T-cell (primary cell): ENCODE results near the gene SEZ6L. TPM values are rescaled to one million over a fixed set of nuclear protein-coding genes. Genes with fewer than 3 reads are reported as not detected.

ENCODE experiments used
- ATAC-seq, 4 experiments: fragments of 200-7000 bp in 3 of 4; fragments of 150-1000 bp in 1 of 4; cut with Tn5 transposase; replicated peaks in 1 of 4; 1 replicate in 3 of 4; 2 replicates in 1 of 4; pipeline ENCODE4 v1.10.0; 2021; ENCODE audit warnings: moderate library complexity in 3 of 4, mild to moderate bottlenecking in 2 of 4, moderate number of reproducible peaks in 1 of 4
- CTCF ChIA-PET, 2 donors: fragments of 300-600 bp; sonication (Branson Sonifier 250); formaldehyde crosslinking; loops; one replicate each; lab custom pipeline; 2022; ENCODE audit warnings: antibody characterized with exemption in 2 of 2; lab: Charles Lee
- POLR2A ChIA-PET, 2 donors: fragments of 300-600 bp; sonication (Branson Sonifier 250); formaldehyde crosslinking; loops; one replicate each; lab custom pipeline; 2022; ENCODE audit warnings: antibody characterized with exemption in 2 of 2; lab: Charles Lee
- DNase-seq, 35 experiments: peaks; one replicate each; pipeline versions ENCODE4 v3.0.0 to v3.0.0-alpha.2; 2013 to 2023
- H3K27ac ChIP-seq: one replicate; pipeline ENCODE4 v1.5.1; 2013; ENCODE audit warnings: low read length
- H3K27me3 ChIP-seq, 2 experiments: replicated peaks in 1 of 2; 1 replicate in 1 of 2; 2 replicates in 1 of 2; pipeline versions ENCODE4 v1.6.1 to v1.7.0; 2013; ENCODE audit warnings: low read length in 1 of 2, mixed read lengths in 1 of 2; ENCODE audit not compliant: control insufficient read depth in 2 of 2, insufficient read depth in 2 of 2; ENCODE audit errors: extremely low read depth in 1 of 2
- H3K36me3 ChIP-seq, 2 donors: 1 replicate in 1 of 2; 2 replicates in 1 of 2; pipeline versions ENCODE4 v1.6.1 to v1.7.0; 2013; ENCODE audit warnings: low read length in 1 of 2; ENCODE audit not compliant: control insufficient read depth in 2 of 2, insufficient read depth in 1 of 2; ENCODE audit errors: extremely low read depth in 1 of 2
- H3K4me1 ChIP-seq, 2 experiments: 1 replicate in 1 of 2; 2 replicates in 1 of 2; pipeline versions ENCODE4 v1.6.1 to v1.7.0; 2013; ENCODE audit warnings: low read length in 2 of 2, mixed read lengths in 1 of 2; ENCODE audit not compliant: insufficient read depth in 2 of 2, control insufficient read depth in 1 of 2; ENCODE audit errors: extremely low read depth in 1 of 2
- H3K4me3 ChIP-seq, 2 donors: 1 replicate in 1 of 2; 2 replicates in 1 of 2; pipeline versions ENCODE4 v1.5.1 to v1.7.0; 2013; ENCODE audit warnings: mild to moderate bottlenecking in 2 of 2, low read length in 1 of 2, moderate library complexity in 1 of 2; ENCODE audit not compliant: control insufficient read depth in 1 of 2; ENCODE audit errors: extremely low read depth in 1 of 2
- H3K9me3 ChIP-seq: 2 replicates; pipeline ENCODE4 v1.7.0; 2013
- H3K27ac Mint-ChIP-seq, 2 donors: one replicate each; pipeline ENCODE4 v1.8.0; 2020 to 2021; ENCODE audit warnings: mild to moderate bottlenecking in 2 of 2, mixed read lengths in 2 of 2
- H3K27me3 Mint-ChIP-seq, 2 donors: one replicate each; pipeline ENCODE4 v1.8.0; 2021 to 2022; ENCODE audit warnings: mixed read lengths in 2 of 2
- H3K36me3 Mint-ChIP-seq: one replicate; pipeline ENCODE4 v1.8.0; 2021; ENCODE audit warnings: mixed read lengths
- H3K4me1 Mint-ChIP-seq, 3 donors: one replicate each; pipeline ENCODE4 v1.8.0; 2020 to 2022; ENCODE audit warnings: mixed read lengths in 3 of 3, mild to moderate bottlenecking in 1 of 3
- H3K4me3 Mint-ChIP-seq, 3 donors: one replicate each; pipeline ENCODE4 v1.8.0; 2020 to 2022; ENCODE audit warnings: mild to moderate bottlenecking in 3 of 3, mixed read lengths in 3 of 3, moderate library complexity in 3 of 3
- H3K9me3 Mint-ChIP-seq, 3 donors: one replicate each; pipeline ENCODE4 v1.8.0; 2020 to 2022; ENCODE audit warnings: mixed read lengths in 3 of 3
- WGBS: methylation state at CpG from one replicate; pipeline ENCODE4 v1.1.5; 2013; ENCODE audit warnings: missing lambda C conversion rate; ENCODE audit not compliant: insufficient coverage; 5-methylcytosine and 5-hydroxymethylcytosine counted together
- total RNA-seq, 35 experiments: library from RNA in 6 of 35; stranded (reverse) in 6 of 35; fragments of 120-200 nt in 1 of 35; gene quantifications; one replicate each; pipeline versions ENCODE4 v1.2.1 to v1.2.4 and lab custom pipeline; 2013 to 2026

The SEZ6L gene
- total RNA-seq, 5 donors from 2014 or later (not counting 1 experiment from before 2014, with no cell fraction given): not detected

DNA sequence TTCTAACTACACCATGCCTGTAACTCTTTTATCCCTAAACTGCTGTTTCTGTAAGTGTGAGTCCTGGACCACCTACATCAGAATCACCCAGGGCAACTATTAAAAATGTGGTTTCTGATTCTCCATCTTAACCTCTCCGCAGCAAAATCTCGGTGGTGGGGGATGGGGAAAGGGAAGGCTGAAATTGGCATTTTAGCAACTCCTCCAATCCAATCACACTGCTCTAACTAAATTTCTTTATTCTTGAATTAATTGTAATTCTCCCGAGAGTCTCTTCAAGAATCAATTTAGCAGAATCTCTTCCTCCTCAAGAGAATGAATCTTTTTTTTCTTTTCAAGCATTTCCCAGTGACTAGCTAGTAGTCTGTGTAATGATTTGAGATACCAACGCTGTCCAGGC lies 36.2 kb downstream of the SEZ6L start:
- DNase-seq: no peak
- Mint-ChIP-seq H3K4me3 (no peak overlapping the region), H3K4me1 (no peaks in the 10 kb centered on the region), H3K27me3 (peaks cover 18 to 30% of the 10 kb centered on the region in 2 donors), H3K9me3 (peaks cover 4 to 7% (median 7%) of the 10 kb centered on the region in 3 donors), H3K27ac (no peak overlapping the region), H3K36me3 (no peaks in the 10 kb centered on the region)
- ChIA-PET CTCF (no interaction called here), POLR2A (no interaction called here)
- no peaks in the 10 kb centered on the region for H3K4me1 ChIP-seq
- H3K27ac ChIP-seq: no peak overlapping the region
- peaks cover 0 to 2% of the 10 kb centered on the region in 2 experiments for H3K27me3 ChIP-seq
- no peak for ATAC-seq
- H3K36me3 ChIP-seq: no peaks in the 10 kb centered on the region
- H3K9me3 ChIP-seq: no peaks in the 10 kb centered on the region
- 100% methylated on average over 1 of the region's 4 CpGs for WGBS
- H3K4me3 ChIP-seq: no peak overlapping the region

DNA sequence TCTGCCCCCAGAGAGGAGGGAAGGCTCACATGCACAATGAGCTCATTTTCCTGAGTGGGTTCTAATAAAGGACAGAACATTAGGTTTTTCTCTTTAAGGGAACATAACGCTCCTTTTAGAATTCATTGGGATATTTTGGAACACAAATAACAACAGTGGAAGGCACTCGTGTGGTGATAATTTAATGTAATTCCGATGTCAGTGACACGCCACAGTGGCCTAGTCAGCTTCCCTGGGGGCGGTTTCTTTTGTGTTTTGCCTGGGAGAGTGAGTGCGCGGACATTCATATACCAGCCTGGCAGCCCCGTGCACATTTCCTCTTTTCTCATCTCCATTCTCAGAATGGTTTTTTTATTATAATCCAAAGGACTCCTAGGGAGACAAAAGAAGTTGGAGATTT lies 41.1 kb downstream of the SEZ6L start:
- Mint-ChIP-seq H3K9me3 (peaks cover 5 to 7% (median 7%) of the 10 kb centered on the region in 3 donors), H3K36me3 (no peaks in the 10 kb centered on the region), H3K4me3 (no peak overlapping the region), H3K4me1 (no peaks in the 10 kb centered on the region), H3K27ac (no peak overlapping the region), H3K27me3 (peaks cover 24 to 42% of the 10 kb centered on the region in 2 donors)
- DNase-seq (no peak), ATAC-seq (no peak)
- 100% methylated on average over 1 of the region's 8 CpGs for WGBS
- Histone ChIP-seq H3K9me3 (no peaks in the 10 kb centered on the region), H3K27me3 (peaks cover 0 to 13% of the 10 kb centered on the region in 2 experiments), H3K27ac (no peak overlapping the region), H3K4me3 (no peak overlapping the region), H3K4me1 (no peaks in the 10 kb centered on the region), H3K36me3 (no peaks in the 10 kb centered on the region)
- CTCF ChIA-PET: no interaction called here
- POLR2A ChIA-PET: no interaction called here

GRCh38 chr22:26213826-26214225 lies 44.6 kb downstream of the SEZ6L start:
- ATAC-seq (no peak), DNase-seq (no peak)
- Mint-ChIP-seq H3K4me3 (no peak overlapping the region), H3K27me3 (peaks cover 32 to 45% of the 10 kb centered on the region in 2 donors), H3K27ac (no peak overlapping the region), H3K36me3 (no peaks in the 10 kb centered on the region), H3K9me3 (peaks cover 5 to 7% (median 7%) of the 10 kb centered on the region in 3 donors), H3K4me1 (no peaks in the 10 kb centered on the region)
- Histone ChIP-seq H3K27me3 (peaks cover 0 to 13% of the 10 kb centered on the region in 2 experiments), H3K4me1 (no peaks in the 10 kb centered on the region), H3K36me3 (no peaks in the 10 kb centered on the region), H3K4me3 (no peak overlapping the region), H3K27ac (no peak overlapping the region), H3K9me3 (no peaks in the 10 kb centered on the region)
- WGBS: 29% methylated on average over 1 of the region's 1 CpG
- ChIA-PET CTCF (no interaction called here), POLR2A (no interaction called here)

- Mint-ChIP-seq H3K4me3 (no peak overlapping the region), H3K36me3 (no peaks in the 10 kb centered on the region), H3K4me1 (no peaks in the 10 kb centered on the region), H3K27me3 (peaks cover 26 to 41% of the 10 kb centered on the region in 2 donors), H3K27ac (no peak overlapping the region), H3K9me3 (peaks cover 2% of the 10 kb centered on the region in 3 donors)
- ChIA-PET POLR2A (no interaction called here), CTCF (no interaction called here)
- DNase-seq (no peak), ATAC-seq (no peak)
- WGBS: 90% methylated on average over 3 of the region's 4 CpGs
- Histone ChIP-seq H3K4me1 (no peaks in the 10 kb centered on the region), H3K27me3 (peaks cover 0 to 13% of the 10 kb centered on the region in 2 experiments), H3K27ac (no peak overlapping the region), H3K4me3 (no peak overlapping the region), H3K36me3 (no peaks in the 10 kb centered on the region), H3K9me3 (no peaks in the 10 kb centered on the region)
Measured at GRCh38 chr22:26214466-26214865, 45.2 kb downstream of the SEZ6L start.

GRCh38 chr22:26215736-26216135 lies 46.5 kb downstream of the SEZ6L start:
- Histone ChIP-seq H3K4me1 (no peaks in the 10 kb centered on the region), H3K27ac (no peak overlapping the region), H3K4me3 (no peak overlapping the region), H3K36me3 (no peaks in the 10 kb centered on the region), H3K27me3 (peaks cover 0 to 9% of the 10 kb centered on the region in 2 experiments), H3K9me3 (no peaks in the 10 kb centered on the region)
- POLR2A ChIA-PET: no interaction called here
- CTCF ChIA-PET: no interaction called here
- no peak for ATAC-seq
- Mint-ChIP-seq H3K27ac (no peak overlapping the region), H3K9me3 (peaks cover 0 to 2% (median 0%) of the 10 kb centered on the region in 3 donors), H3K36me3 (no peaks in the 10 kb centered on the region), H3K4me3 (no peak overlapping the region), H3K4me1 (no peaks in the 10 kb centered on the region), H3K27me3 (peaks cover 23 to 32% of the 10 kb centered on the region in 2 donors)
- DNase-seq: no peak
- 43% methylated on average over 5 of the region's 7 CpGs for WGBS

DNA sequence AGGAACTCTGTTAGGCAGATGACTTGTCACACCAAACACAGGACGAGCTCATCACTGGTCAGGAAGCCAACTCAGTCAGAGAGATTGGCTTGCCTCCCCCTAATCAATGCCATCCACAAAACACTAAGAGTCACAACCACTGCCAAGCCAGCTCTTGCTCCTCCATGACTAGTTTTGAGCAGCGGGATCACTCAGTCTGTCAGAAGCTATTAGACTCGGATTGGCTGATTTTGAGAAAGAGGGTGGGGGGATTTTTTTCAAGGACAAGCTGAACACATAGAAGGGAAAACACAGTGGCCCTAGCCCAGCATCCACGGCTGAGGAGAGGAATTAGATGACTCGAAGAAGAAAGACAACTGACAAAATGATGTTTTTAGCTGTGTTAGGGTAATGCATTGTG lies 55.9 kb downstream of the SEZ6L start:
- ChIA-PET CTCF (no interaction called here), POLR2A (no interaction called here)
- Mint-ChIP-seq H3K9me3 (peaks cover 0 to 4% (median 3%) of the 10 kb centered on the region in 3 donors), H3K27ac (no peak overlapping the region), H3K36me3 (no peaks in the 10 kb centered on the region), H3K4me1 (no peaks in the 10 kb centered on the region), H3K4me3 (no peak overlapping the region), H3K27me3 (peaks cover 6 to 14% of the 10 kb centered on the region in 2 donors)
- no peaks in the 10 kb centered on the region for H3K9me3 ChIP-seq
- no peak overlapping the region for H3K4me3 ChIP-seq
- no peaks in the 10 kb centered on the region for H3K36me3 ChIP-seq
- ATAC-seq (no peak), DNase-seq (no peak)
- peaks cover 0 to 17% of the 10 kb centered on the region in 2 experiments for H3K27me3 ChIP-seq
- WGBS: 71% methylated on average over 4 of the region's 5 CpGs
- no peak overlapping the region for H3K27ac ChIP-seq
- no peaks in the 10 kb centered on the region for H3K4me1 ChIP-seq
